NB4 (cell line): Measurements from ENCODE around the gene PNPT1.

Experiments used
- DNase-seq: peaks from one replicate; pipeline ENCODE4 v3.0.0; 2010; ENCODE audit warnings: low read depth
- H3K4me3 ChIP-seq: one replicate; pipeline ENCODE4 v1.5.1; 2011; ENCODE audit warnings: mild to moderate bottlenecking, low read depth, low read length, moderate library complexity
- CTCF ChIP-seq: IDR thresholded peaks from one replicate; pipeline ENCODE4 v1.5.1; 2012; ENCODE audit warnings: low read depth, low read length
- MAX ChIP-seq: IDR thresholded peaks from 2 replicates; pipeline ENCODE4 v1.6.1; 2011; ENCODE audit warnings: low read depth, low read length
- MYC ChIP-seq: IDR thresholded peaks from 2 replicates; pipeline ENCODE4 v1.6.1; 2011; ENCODE audit warnings: low read depth, low read length
- POLR2A ChIP-seq: IDR thresholded peaks from 2 replicates; pipeline ENCODE4 v1.6.1; 2011; ENCODE audit warnings: mild to moderate bottlenecking; ENCODE audit not compliant: insufficient read length; ENCODE audit errors: extremely low read depth

Gene PNPT1

GRCh38 chr2:55729136-55729685 lies 35.6 kb upstream of the PNPT1 start:
- no peak for DNase-seq
- TF ChIP-seq MAX (no peak), CTCF (no peak), MYC (no peak), POLR2A (no peak)
- H3K4me3 ChIP-seq: no peak overlapping the region

DNA sequence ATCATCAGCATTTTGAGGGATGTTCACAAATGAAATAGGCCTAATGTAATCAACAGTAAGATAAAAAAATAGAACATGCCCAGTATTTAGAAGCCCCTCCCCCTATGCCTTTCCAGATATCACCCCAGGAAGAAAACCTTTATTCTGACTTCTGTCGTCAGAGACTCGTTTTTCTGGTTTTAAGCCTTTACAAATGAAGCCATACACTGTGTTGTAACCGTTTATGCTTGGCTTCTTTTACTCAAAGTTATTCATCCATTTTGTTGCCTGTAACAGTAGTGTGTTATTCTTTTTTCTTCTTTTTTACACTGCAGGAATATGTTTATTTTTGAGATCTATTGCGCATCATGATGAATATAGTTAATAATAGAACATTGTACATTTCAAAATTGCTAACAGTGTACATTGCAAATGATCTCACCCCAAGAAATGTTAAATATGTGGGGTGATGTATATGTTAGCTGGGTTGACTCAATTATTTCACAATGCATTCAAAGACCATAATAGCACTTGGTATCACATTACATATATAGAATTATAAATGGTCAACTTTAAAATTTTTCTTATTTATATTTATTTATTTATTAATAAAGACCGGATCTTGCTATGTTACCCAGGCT lies 28.1 kb upstream of the PNPT1 start:
- no peak overlapping the region for H3K4me3 ChIP-seq
- TF ChIP-seq MYC: no peak
- TF ChIP-seq CTCF: no peak
- no peak for TF ChIP-seq MAX
- TF ChIP-seq POLR2A: no peak
- no peak for DNase-seq

DNA sequence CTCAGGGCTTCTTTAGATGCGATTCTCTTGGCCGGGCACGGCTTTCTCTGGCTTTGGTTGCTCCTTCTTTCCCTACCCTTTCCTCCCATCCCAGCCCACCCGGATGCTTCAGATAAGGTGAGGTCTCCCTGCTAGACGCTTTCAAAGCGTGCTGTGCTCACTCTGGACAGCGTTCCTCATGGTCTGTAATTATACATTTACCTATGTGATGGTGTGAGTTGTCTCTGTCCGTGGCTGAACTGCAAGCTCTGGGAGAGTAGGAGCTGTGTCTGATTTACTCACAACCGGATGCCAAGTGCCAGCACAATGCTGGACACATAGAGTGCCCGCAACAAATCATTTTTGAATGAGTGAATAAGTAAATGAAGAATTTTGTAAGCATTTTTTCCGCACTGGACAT lies 26.8 kb upstream of the PNPT1 start:
- no peak overlapping the region for H3K4me3 ChIP-seq
- no peak for DNase-seq
- no peak for TF ChIP-seq CTCF
- TF ChIP-seq MAX: no peak

DNA sequence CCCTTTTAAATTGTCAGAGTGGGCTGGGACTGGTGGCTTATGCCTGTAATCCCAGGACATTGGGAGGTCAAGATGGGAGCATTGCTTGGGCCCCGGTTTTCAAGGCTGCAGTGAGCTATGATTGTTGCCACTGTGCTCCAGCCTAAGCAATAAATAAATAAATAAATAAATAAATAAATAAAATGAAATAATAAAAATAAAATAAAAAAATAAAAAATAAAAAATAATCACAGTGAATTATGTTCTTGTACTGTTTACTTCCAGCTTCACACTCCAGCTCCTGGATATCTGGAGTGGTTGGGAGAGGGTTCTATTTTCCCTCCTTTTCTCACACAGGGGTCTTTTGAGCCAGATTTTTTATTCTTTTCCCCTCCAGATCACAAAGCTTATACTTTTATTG lies 26.2 kb upstream of the PNPT1 start:
- DNase-seq: no peak
- TF ChIP-seq MYC (no peak), POLR2A (no peak), CTCF (no peak), MAX (no peak)

DNA sequence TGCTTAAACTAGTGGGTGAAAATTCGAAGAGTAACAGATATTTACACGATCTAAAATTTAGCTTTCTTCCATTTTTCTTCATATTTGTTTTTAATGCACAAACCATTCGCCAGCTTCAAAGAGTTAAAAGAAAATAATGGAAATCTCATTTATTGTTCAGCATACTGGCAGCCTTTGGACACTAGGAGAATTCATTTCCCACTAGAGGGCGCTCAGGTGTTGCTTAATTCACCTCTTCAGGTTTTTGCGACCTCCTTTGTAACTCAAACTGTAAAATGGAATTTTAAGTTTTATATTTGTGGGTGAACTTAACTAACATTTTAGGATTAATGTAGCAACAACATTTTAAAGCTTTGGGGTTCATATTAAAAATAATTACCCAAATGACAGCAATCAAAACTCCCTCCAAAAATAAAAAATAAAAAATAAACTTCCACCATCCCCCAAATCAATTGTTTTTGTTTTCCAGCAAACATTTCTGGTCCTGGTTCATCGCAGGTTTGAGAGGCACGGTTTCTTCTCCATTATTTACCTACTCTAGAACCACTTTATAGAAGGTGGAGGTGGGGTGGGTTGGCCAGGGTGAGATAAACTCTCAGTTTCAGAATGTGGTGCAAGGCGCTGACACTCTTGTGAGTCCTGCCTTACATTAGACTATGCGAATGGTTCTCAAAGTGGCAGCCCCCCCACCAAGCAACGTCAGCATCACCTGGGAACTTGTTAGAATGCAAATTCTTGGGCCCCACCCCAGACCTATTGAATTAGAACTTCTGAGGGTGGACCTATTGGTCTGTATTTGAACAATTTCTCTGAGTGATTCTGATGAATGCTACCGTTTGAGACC lies 24.7 kb upstream of the PNPT1 start:
- peak; percentile 71 for DNase-seq
- H3K4me3 ChIP-seq: no peak overlapping the region
- TF ChIP-seq MAX: no peak
- peak; percentile 83 for TF ChIP-seq CTCF

More for the DNA sequence above, 26.2 kb upstream of the PNPT1 start:
- H3K4me3 ChIP-seq: no peak overlapping the region
